D721Med (cell line): ENCODE data around the gene EED.

ENCODE experiments used
- DNase-seq: peaks from one replicate; pipeline ENCODE4 v3.0.0; 2011; ENCODE audit warnings: low spot score; ENCODE audit not compliant: insufficient read length
- FAIRE-seq: peaks from 2 replicates; lab custom pipeline; 2011; peaks lifted over from hg19 to GRCh38; lab: Jason Lieb, UNC
- TF ChIP-seq, protein P1 (sequence below): IDR thresholded peaks from 2 replicates; pipeline ENCODE4 v1.5.1; 2012; ENCODE audit warnings: mild to moderate bottlenecking, control low read depth; ENCODE audit not compliant: insufficient read depth; ENCODE audit errors: missing control alignments

Gene EED

GRCh38 chr11:86264649-86265048, 20.1 kb downstream of the EED start:
- TF ChIP-seq, protein P1, sequence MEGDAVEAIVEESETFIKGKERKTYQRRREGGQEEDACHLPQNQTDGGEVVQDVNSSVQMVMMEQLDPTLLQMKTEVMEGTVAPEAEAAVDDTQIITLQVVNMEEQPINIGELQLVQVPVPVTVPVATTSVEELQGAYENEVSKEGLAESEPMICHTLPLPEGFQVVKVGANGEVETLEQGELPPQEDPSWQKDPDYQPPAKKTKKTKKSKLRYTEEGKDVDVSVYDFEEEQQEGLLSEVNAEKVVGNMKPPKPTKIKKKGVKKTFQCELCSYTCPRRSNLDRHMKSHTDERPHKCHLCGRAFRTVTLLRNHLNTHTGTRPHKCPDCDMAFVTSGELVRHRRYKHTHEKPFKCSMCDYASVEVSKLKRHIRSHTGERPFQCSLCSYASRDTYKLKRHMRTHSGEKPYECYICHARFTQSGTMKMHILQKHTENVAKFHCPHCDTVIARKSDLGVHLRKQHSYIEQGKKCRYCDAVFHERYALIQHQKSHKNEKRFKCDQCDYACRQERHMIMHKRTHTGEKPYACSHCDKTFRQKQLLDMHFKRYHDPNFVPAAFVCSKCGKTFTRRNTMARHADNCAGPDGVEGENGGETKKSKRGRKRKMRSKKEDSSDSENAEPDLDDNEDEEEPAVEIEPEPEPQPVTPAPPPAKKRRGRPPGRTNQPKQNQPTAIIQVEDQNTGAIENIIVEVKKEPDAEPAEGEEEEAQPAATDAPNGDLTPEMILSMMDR = no peak
- FAIRE-seq (no peak), DNase-seq (no peak)

- TF ChIP-seq, protein P1 = no peak
- FAIRE-seq (peak; percentile 21), DNase-seq (no peak)
These were observed 20.6 kb downstream of the EED start for GRCh38 chr11:86265194-86265593.

DNA sequence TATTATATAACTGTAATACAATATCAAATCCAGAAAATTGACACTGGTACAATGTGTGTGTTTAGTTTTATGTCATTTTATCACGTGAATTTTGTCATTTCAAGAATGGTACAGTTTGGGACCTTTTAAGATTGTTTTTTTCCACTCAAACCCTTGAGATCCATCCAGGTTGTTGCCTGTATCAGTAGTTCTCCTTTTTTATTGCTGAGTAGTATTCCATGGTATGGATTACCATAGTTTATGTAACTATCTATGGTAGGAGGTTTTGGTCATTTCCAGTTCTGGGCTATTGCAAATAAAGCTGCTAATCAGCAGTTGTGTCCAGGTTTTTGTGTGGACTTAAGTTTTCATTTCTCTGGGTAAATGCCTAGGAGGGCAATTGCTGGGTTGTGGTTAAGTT, 25.1 kb downstream of the EED start:
- TF ChIP-seq, protein P1 = no peak
- FAIRE-seq (no peak), DNase-seq (no peak)

- DNase-seq = no peak
- TF ChIP-seq, protein P1 = no peak
- FAIRE-seq = no peak
These were observed 29.9 kb downstream of the EED start for GRCh38 chr11:86274503-86274902.

DNA sequence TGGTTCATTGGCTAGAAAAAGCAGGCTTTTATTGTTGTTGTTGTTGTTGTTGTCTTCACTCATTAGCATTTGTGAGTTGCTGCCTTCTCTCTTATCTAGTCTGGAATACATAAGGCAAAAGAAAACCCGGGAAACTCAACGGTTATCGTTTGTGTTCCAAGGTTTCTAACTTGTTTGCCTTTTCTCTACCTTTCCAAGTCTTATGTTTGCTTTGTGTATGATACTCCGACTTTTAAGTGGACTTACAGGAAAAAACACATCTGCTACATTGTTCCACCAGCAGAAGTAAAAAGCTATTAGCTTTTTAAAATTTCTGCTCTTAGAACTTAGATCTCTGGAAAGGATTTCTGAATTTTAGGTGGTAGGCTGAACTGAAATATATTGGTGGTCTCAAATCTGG, 30.4 kb downstream of the EED start:
- DNase-seq (no peak), FAIRE-seq (no peak)
- TF ChIP-seq, protein P1 = no peak

GRCh38 chr11:86275493-86276370, 31.2 kb downstream of the EED start:
- TF ChIP-seq, protein P1 = no peak
- FAIRE-seq (no peak), DNase-seq (no peak)

DNA sequence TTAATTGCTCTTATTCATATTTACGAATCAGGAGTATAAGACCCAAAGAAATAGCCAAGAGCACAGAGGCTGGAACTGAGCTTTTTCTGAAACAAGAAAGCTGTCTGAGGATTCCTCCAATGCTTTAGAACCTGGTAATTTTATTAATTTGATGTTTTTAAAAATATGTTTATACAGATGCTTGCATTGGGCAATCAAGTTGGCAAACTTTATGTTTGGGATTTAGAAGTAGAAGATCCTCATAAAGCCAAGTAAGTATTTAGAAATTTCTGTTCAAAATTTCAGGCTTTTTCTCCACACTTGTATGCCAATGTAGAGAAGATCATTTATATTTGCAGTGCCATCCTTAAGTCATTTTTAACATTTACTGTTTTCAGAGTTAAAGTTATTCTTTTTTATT, 33.2 kb downstream of the EED start:
- FAIRE-seq = no peak
- DNase-seq = no peak
- TF ChIP-seq, protein P1 = no peak
